HG03439 (cell line): ENCODE measurements around the gene NCAM1.

ENCODE experiments used
- ATAC-seq: cut with Tn5 transposase; IDR thresholded peaks from one replicate; pipeline ENCODE4 v1.9.1; 2021; ENCODE audit warnings: mild to moderate bottlenecking, moderate library complexity; ENCODE audit not compliant: unreplicated experiment

The NCAM1 gene

DNA sequence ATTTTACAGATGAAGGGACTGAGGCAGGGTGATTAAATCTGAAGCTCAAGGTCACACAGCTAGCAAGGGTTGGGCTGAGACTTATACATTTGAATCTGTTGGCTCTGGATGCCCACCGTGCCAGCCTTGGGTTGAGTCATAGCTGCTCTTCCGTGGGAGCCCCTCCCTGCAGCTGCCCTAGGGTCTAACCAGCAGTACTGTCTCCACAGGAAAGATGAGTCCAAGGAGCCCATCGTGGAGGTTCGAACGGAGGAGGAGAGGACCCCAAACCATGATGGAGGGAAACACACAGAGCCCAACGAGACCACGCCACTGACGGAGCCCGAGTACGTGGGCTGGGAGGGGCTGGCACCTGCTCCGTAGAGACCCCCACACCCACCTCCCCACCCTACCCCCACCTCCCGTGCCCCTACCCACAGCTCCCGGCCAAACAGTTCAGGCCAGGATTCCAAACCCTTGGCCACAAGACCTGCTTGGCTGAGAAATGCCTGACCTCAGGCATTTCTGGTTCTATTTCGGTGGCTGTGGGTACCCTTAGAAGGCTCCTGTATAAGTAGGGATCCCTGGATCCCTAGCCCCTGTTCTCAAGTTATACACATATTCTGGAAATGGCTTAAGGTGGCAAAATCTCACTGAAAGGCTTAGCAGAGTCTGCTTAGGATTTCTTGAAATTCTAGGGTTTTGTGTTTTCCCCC, 310.5 kb downstream of the NCAM1 start:
- no peak for ATAC-seq

- ATAC-seq: no peak
These were observed 311.1 kb downstream of the NCAM1 start for GRCh38 chr11:113272281-113272680.

GRCh38 chr11:113272927-113273615, 311.9 kb downstream of the NCAM1 start:
- ATAC-seq: no peak

GRCh38 chr11:113273720-113274119, 312.5 kb downstream of the NCAM1 start:
- no peak for ATAC-seq

- no peak for ATAC-seq
These were observed 313.7 kb downstream of the NCAM1 start for GRCh38 chr11:113274713-113275582.

DNA sequence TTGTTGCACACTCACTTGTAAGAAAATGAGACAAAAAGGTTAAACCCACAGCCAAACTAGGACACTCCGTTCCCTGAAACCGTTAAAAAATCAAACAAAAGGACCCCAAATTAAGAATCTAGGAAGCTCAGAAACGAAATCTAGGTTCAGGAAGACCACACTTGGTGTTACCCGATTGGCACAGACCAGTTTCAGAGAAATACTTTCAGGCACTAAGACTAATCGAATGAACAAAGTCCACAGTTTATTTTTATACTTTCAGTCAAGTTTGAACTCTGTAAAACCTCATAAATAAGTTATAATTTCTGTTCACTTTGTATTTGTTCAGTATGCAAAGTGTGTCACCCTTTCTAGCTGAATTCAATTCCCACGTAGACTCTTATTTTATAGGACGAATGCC, 314.4 kb downstream of the NCAM1 start:
- no peak for ATAC-seq

- no peak for ATAC-seq
These were observed 315.2 kb downstream of the NCAM1 start for GRCh38 chr11:113276466-113276865.

DNA sequence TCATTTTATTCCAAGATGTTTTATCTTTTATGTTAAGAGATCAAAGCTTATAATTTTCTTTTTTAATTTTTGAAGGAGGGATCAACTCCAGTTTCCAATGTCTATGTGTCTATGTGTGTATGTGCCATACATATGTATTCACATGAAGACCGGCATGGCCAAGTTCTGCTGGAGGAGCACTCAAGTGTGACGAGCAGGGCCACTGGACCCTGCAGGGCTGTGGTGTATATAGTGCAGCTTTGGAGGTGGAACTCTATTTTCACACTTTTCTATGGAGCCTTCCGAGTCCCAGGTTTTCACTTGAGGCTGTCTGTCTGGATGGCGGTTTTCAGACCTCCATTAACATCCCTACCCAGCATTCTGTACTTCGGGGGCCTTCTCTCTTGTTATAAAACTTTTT, 316.7 kb downstream of the NCAM1 start:
- ATAC-seq: no peak

- ATAC-seq: no peak
These were observed 317.3 kb downstream of the NCAM1 start for GRCh38 chr11:113278481-113278880.

GRCh38 chr11:113278925-113279324, 317.7 kb downstream of the NCAM1 start:
- ATAC-seq: no peak

- ATAC-seq: no peak
These were observed 318.4 kb downstream of the NCAM1 start for GRCh38 chr11:113279591-113279990.

GRCh38 chr11:113281052-113281725, 320.0 kb downstream of the NCAM1 start:
- ATAC-seq: no peak

- ATAC-seq: no peak
These were observed 321.7 kb downstream of the NCAM1 start for GRCh38 chr11:113282898-113283437.

DNA sequence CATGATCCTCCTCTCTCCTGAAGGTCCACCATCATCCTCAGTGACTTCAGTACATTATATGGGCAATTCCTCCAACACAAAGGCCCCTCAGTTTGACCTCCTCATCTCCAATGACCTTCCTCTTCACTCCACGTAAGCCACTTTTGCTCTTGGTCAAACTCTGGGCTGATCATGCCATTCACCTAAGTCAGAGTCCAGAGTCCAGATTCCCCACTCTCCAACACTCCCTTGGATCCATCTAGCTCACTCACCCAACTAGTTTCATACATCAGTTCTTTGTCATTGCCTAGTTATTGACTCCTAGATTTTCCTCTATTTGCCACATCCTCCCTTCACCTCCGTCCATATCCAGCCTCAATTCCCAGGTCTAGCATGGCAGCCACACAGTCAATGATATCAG, 322.7 kb downstream of the NCAM1 start:
- no peak for ATAC-seq

DNA sequence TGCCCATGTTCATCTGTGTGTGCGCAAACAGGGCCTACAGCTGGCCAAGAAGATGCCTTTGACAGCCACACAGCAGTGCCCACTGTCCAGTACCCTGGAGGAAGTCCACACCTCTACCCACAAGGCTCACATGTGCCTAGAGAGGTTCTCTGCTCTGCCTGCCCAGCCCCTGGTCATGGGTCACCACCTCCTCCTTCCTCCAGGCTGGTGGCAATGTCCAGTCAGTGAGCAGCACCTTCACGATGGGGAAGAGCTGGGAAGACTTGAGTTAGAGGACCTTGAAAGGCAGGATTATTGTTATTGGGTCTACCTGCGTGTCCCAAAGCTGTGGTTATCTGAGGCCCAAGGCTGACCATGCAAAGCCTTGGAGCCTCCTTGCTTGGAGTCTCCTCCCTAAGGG, 324.8 kb downstream of the NCAM1 start:
- ATAC-seq: no peak

DNA sequence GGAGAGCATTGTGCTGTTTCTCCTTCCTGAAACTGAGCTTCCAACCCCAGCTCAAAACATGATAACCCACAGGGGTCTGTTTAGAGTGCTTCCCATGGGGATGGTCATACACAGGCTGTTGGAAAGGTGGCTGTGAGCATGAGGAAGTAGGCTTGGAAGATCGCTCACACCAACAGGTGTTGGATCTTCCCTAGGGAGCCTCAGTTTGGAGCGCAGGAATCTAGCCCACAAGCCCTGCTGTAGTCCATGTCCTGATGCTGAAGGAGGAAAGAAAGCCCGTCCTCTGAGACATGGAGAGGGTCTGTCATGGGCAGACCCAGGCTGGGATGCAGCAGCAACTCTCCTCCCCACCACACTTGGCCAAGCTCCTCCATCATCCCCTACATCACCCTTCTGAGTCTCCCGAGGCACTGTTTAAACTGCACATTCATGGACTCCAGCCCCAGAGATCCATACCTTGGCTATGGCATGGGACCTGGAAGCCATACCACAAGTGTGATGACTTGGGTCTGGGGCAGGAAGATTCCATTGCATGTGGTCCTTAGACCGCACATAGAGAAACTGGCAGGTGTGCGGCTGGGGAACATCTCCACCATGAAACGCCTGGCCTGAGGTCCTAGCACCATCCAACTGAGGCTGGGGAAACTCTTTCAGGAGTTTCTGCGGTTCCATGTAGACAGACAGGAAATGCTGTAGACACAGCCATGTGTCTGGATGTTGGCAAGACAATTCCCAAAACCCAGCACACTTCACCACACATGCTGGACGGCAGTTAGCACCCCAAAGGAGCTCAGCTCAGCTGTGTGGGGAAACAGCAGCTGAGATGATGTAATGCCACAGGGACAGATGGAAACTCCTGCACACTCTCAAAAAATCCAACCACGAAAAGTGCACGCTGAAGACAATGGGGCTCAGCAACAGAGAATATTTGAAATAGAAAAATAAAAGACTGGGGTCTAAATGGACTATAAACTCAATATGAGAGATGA, 325.6 kb downstream of the NCAM1 start:
- no peak for ATAC-seq

- no peak for ATAC-seq
These were observed 326.6 kb downstream of the NCAM1 start for GRCh38 chr11:113287801-113288200.

GRCh38 chr11:113288286-113288863, 327.2 kb downstream of the NCAM1 start:
- no peak for ATAC-seq

- ATAC-seq: peak; percentile 89
These were observed 328.4 kb downstream of the NCAM1 start for GRCh38 chr11:113289431-113290187.
